ENCODE results near the gene PGAM5.
"Not testable (repeated sequence)": the region's sequence is repeated elsewhere in the genome, so short reads cannot be mapped to it uniquely, and the experiment has no call there.

Gene PGAM5

GRCh38 chr12:132753670-132754069 lies 43.0 kb downstream of the PGAM5 start:
- DNase-seq: not testable (repeated sequence)

GRCh38 chr12:132754160-132754932 lies 43.7 kb downstream of the PGAM5 start:
- no peak for DNase-seq

- DNase-seq: not testable (repeated sequence)
Observed at GRCh38 chr12:132758825-132759224, 48.2 kb downstream of the PGAM5 start.

GRCh38 chr12:132759359-132759758 lies 48.7 kb downstream of the PGAM5 start:
- no peak for DNase-seq

- peak; percentile 6 for DNase-seq
Observed at GRCh38 chr12:132761032-132761920, 50.6 kb downstream of the PGAM5 start, which contains the start of gene ANKLE2. Gene ANKLE2 (minus strand): TSS chr12:132761832. CDS start chr12:132761798, 34 bp downstream.

- peak; percentile 50 for DNase-seq
Observed at GRCh38 chr12:132761921-132762583, 51.4 kb downstream of the PGAM5 start.

GRCh38 chr12:132764231-132764630 lies 53.6 kb downstream of the PGAM5 start:
- no peak for DNase-seq

GRCh38 chr12:132765361-132765760 lies 54.7 kb downstream of the PGAM5 start:
- no peak for DNase-seq

GRCh38 chr12:132766380-132767085 lies 55.9 kb downstream of the PGAM5 start:
- DNase-seq: no peak

- no peak for DNase-seq
Observed at GRCh38 chr12:132771126-132771838, 60.6 kb downstream of the PGAM5 start.
